HL-60/S4 treated with phorbol 12-myristate 13-acetate at 8.2 ng/mL for 4 days and 3 days (cell line): ENCODE measurements around the gene SLC37A1.

Experiments
- in situ Hi-C: fragments of 300-500 bp; cut with MboI; formaldehyde crosslinking; loops from 2 replicates; pipeline ENCODE4 v1.15.0; 2022; ENCODE audit warnings: low sequenced_read_pairs

SLC37A1 gene

DNA sequence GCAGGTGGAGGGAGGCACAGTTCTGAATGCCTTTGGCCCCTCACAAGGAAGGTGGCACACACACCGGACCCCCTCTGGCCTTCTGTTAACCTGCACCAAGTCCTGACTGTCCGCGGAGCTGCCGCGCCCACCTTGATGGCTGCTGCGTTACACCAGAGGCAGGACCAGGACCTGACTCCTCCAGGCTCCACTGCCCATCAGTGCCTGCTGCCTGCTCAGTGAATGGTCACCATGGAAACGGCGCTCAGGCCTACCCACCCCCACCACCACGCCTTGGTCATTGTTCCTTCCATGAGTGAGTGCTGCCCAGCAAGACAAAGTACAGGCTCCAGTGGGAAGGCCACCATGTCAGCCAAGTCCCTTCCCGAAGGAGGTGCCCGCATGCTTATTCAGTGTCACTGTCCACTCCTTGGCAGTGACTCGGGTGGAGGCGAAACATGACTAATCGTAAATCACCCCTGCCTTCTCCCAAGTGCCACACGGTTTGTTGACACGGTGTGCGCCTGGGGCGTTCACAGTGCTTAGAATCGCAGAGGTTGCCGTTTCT, 57.3 kb downstream of the SLC37A1 start:
- in situ Hi-C loops = no loop called here

- in situ Hi-C loops = no loop called here
These were observed 57.9 kb downstream of the SLC37A1 start for GRCh38 chr21:42571391-42572150.

GRCh38 chr21:42572906-42573495, 59.3 kb downstream of the SLC37A1 start:
- in situ Hi-C loops = no loop called here

DNA sequence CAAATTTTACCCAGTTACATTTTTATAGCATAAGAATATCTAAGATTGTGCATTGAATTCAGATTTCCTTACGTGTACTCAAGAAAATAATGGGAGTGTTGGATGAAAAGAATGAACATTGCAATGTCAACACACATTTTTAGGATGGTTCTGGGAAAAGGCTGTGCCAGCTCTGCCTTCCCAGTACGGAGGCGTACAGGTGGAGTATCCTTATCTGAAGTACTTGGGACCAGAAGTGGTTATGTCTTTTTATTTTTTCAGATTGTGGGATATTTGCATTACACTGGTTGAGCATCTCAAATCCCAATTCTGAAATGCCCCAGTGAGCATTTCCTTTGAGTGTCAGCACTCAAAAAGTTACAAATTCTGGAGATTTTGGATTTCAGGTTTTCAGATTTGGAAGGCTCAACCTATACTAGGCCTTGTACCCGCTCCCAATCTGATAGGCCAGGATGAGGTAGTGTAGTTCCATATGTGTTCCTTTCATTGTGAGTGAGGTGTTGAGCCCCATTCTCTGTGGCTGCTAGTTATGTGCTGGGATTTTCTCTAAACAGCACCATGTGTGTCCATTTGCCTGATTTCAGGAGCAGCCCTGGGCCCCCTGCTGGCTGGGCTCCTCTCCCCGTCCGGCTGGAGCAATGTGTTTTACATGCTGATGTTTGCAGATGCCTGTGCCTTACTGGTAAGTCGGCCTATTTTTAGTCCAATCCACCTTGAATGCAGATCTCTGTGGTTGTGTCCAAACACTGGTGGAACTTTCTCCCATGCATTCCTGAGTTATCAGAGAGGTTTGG, 60.8 kb downstream of the SLC37A1 start:
- in situ Hi-C loops = no loop called here

DNA sequence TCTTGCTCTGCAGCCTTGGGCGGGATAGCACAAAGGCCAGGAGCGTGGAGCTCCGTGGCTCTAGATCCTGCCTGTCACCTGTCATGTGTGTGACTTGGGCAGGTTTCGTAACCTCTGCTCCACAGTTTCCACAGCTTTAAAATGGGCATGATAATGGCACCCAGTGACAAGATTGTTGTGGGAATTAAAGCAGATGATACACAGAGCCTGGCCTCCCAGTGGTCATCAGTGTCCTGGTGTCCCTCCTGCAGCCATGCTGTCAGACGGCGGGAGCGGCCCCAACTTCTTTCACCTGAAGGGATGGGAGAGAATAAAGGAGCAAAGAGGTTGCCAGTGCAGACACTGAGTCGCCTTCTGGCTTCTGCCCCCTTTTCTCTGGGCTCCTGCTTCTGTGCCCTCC, 61.5 kb downstream of the SLC37A1 start:
- in situ Hi-C loops = no loop called here

DNA sequence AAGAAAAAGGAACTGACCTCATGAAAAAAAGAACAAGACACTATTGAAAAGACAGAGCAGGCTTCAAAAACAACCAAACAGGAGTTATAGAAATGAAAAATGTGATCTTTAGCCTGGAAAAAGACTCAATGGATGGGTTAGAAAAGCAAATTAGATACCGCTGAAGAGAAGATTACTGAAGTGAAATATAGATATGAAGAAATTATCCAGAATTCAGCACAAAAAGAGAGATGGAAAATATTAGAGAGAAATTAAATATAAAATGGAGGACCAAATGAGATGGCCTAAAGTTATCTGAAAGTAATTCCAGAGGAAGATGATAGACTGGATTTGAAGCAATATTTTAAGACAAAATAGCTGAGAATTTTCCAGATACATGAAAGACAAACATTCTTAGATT, 63.0 kb downstream of the SLC37A1 start:
- in situ Hi-C loops = no loop called here

GRCh38 chr21:42578034-42578433, 64.4 kb downstream of the SLC37A1 start:
- in situ Hi-C loops = no loop called here

DNA sequence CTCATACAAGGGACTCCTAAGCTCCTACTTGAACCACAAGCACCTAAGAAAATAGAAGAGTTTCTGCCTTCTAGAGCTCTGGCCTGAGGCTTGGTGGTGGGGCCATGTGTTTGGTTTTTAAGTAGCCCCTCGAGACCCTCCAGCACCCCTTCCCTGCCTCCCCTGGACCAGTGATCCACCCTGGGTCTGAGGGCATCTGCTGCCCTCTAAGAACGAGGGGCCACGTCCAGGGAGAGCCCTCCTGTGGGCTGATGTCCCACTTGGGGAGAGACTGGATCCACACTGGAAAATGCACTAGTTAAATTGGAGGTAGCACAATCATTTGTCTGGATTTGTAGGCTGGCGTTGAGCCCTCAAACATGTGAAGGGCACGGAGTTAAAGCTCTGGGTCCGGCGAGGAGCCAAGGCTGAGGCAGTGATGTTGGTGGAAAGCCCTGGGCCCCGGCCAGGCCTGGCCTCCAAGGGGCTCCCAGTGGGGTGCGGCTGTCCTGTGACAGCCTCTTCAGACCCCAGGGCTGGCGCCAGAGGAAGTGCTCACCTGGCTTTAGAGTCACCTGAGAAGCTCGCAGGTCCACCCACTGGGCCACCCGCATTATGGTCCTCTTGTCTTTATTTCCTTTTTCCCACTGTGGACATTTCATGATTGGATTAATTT, 65.2 kb downstream of the SLC37A1 start:
- in situ Hi-C loops = no loop called here

DNA sequence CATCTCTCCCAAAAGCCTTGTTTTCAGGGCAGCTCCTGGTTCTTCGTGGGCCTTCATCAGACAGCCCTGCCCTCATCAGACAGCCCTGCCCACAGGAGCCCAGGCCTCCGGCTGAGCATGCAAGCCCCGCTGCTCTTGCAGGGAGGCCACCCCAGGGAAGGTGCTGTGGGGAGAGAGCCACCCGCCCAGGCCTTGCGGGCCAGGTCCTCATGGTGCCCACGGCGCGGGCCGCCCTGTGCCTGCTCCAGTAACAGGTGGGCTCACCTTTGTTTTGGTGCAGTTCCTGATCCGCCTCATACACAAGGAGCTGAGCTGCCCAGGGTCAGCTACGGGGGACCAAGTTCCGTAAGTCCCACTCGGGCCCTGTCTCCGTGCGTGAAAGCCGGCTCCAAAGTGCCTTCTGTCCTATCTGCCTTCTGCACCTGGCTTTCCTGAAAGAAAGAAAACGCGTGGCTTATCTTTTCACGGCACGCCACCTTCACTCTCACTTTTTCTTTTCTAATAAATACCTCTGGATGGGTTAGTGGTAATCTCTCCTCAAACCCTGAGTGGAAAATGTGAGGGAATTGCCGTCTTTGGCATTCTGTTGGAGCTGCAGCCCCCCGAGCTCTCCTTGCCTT, 65.9 kb downstream of the SLC37A1 start:
- in situ Hi-C loops = no loop called here

DNA sequence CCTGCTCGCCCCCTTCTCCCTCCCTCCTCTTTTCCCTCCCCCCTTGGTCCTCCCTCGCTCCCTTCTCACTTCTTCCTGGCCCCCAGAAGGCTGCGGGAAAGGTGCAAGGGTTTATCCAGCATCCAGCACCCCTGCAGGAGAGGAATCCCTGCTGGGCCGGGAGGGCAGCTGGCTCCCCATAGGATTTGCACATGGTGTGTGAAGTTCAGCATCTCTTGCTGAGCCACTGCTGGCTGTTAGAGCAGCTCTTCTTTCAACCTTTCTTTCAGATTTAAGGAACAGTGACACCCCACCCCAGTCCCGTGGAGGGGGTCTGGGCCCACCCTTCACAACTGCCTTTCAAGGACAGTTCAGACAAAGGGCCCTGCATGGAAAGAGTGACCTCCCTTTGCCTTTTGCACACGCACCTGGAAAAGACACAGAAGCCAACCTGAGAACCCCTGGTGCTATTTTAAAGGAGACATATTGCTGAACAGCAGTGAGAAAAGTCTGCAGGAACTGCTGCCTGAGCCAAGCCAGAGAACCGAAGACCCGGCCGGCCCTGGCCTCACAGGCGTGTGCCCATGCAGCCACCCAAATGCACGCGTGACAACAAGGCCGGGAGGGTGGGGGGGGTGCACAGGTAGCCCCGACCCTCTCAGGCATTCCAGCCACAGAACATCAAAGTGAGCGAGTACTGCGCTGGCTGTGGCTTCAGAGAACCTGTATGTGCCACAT, 66.6 kb downstream of the SLC37A1 start:
- in situ Hi-C loops = no loop called here

GRCh38 chr21:42580793-42581321, 67.2 kb downstream of the SLC37A1 start:
- in situ Hi-C loops = no loop called here

DNA sequence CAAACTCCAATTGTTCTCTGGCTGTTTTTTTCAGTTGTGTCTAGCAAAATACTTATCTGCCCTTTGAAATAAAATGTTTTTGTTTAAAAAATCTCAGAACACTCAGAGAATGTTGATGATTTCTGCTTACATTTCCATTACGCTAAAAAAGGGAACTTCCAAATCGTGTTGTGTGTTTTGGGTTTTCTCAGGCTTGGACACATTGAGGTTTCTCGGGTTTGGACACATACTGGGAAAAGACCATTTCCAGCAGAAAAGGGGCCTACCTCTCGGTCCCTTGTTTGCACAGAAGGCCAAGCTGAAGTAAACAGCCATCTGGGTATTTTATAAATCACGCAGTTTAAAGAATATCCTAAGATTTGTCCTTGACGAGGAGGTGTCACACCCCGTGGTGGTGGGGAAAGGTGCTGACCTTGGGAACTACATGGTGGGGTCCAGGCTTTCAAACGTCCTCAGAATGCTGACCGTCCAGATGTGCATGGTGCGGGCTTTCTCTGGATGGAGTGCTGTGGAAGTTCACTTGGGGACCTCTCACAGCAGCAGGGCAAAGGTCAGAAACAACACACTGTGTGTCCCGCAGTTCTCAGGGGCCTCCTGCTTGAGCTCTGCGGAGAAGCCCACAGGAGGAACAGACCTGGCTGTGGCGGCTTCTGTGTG, 67.8 kb downstream of the SLC37A1 start:
- in situ Hi-C loops = no loop called here

DNA sequence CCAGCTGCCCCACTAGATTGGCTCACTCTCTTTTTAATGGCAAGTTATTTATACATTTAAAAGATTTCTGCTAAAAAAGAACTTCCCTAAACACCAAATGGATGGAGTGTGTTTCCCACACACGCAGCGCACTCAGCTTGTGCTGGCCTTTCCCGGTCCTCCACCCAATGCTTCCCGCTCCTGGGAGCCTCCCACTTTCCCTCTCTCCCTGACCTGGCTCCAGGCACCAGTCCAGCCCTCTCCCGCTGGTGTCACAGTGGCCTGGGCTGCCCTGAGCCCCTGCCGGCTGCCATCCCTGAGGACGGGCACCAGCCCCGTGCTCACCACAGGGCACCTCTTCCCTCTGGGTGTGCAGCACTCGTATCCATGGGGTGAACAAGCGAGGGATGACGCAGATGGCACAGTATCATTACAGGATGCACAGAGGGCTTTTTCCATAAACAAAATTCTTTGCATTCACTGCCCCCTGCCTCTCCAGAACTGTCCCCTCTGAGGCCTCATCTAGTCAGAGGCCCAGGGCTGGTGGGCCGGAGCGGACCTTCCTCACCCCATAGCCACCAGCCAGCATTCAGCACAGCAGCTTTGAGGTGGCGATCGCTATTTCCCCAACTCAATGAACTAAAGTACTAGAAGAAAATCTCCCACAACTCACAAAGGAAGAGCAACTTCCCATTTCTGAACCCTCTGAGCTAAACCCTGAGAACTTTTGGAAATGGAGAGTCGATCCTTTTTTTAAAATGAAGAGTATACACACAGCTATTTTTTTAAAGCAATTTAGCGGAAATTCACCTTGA, 68.5 kb downstream of the SLC37A1 start:
- in situ Hi-C loops = no loop called here

DNA sequence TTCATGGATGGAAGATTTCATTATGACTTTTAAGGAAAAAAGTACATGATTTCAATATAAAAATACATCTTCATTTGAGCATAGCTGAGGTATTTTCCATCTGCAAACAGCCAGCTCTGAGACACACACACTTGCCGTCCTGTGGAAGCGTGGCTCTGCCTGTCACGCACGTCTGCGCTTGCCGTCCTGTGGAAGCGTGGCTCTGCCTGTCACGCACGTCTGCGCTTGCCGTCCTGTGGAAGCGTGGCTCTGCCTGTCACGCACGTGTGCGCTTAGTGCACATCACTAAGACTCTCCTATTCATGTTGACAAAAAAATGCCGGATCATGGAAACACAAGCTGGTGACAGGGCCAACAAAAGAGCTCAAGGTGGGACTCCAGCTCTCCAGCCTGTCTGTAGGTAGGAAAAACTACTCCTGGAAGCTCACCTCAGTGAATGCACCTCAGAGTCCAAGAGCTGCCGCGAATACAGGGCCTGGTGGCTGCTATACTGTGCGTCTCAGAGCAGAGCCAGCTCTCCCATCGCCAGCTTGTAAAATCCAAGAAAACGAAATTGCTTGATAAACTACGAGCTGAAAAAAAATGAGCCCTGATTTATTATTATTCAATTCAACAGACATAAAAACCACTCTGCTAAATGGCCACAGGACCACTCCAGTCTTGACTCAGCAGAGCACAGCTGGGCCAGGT, 69.3 kb downstream of the SLC37A1 start:
- in situ Hi-C loops = no loop called here

DNA sequence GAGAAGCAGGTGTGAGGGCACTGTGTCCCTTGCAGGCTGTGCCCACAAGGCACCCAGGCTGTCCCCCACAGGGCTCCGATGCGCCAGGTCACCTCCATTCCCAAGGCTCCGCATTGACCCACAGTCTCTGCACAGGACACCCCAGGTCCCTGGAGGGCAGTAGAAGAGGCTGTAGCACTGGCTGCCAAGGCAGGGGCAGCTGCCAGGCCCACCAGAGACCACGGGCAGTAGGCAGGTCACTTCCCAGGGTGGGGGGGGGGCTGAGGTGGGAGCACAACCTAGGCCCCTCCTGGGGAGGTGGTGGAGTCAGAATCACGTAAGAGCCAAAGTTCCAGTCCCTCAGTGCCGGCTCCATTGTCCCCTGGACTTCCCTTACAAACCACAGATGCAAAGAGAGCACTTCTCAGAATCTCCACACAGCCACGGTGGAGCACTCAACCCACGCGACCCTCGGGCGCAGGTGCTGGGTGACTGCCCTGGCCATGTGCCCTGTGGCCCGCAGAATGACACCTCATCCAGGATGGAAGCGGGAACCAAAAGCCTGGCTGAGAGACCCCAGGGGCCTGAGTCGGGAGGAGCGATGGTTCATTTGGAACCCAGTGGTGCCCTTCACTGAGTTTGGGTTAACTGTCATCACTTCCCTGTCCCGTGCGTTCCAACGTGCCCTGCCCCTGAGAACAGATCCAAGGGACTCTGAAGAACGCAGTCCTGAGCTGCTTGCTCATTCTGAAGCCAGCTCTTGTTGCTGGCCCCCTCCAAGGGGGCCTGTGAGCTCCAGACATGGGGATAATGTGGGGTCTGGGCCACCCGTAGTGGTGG, 70.0 kb downstream of the SLC37A1 start:
- in situ Hi-C loops = no loop called here

- in situ Hi-C loops = no loop called here
These were observed 70.6 kb downstream of the SLC37A1 start for GRCh38 chr21:42584296-42584641.

DNA sequence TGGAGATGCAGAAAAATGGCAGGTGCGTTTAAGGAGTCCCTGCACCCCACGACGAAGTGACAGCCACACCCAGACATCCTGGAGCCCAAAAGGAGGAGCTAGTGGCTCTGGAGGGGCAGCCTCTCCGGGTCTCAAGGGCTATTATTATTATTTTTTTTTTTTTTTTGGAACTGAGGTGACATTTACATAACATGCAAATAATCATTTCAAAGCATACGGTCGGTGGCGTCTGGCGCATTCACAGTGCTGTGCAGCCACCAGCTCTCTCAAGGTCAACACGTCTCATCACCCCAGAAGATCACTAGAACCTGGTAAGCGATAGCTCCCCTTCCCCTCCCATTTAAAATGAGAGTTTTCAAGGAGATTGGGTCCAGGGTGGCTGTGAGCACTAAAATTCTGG, 72.2 kb downstream of the SLC37A1 start:
- in situ Hi-C loops = no loop called here
